A549 (cell line): ENCODE results near the gene ECE1. TPM values are rescaled to one million over a fixed set of nuclear protein-coding genes. Genes with fewer than 3 reads are reported as not detected.
A peak's percentile ranks its signal among the peaks of the same experiment; 100 is the strongest.

Experiments used
- ATAC-seq, 2 experiments: fragments of 200-7000 bp in 1 of 2; fragments of >200 bp in 1 of 2; cut with Nextera tagmentation in 1 of 2; cut with Tn5 transposase in 1 of 2; 3 replicates each; pipeline versions ENCODE4 v1.8.0 to v1.9.1; 2018 to 2020; ENCODE audit warnings: mild to moderate bottlenecking in 1 of 2, moderate library complexity in 1 of 2
- CTCF ChIA-PET: fragments of 300-600 bp; sonication (Branson Sonifier 250); formaldehyde crosslinking; extraction: SDS; loops from one replicate; lab custom pipeline; 2021; ENCODE audit warnings: antibody characterized with exemption, inconsistent platforms; lab: Yijun Ruan, JAX
- POLR2A ChIA-PET: fragments of 350-600 bp; formaldehyde crosslinking; extraction: SDS; loops from one replicate; lab custom pipeline; 2021; ENCODE audit warnings: antibody characterized with exemption, inconsistent platforms; lab: Yijun Ruan, JAX
- DNase-seq, 2 experiments: peaks; one replicate each; pipeline versions ENCODE4 v3.0.0 to v3.0.0-alpha.2; 2011 to 2016; ENCODE audit warnings: low read depth in 1 of 2, low spot score in 1 of 2
- FAIRE-seq: peaks from 2 replicates; lab custom pipeline; 2011; peaks lifted over from hg19 to GRCh38; lab: Jason Lieb, UNC
- H3K27ac ChIP-seq, 2 experiments: fragments of >200 bp; sonication (Bioruptor Twin); formaldehyde crosslinking; 3 replicates each; pipeline ENCODE4 v1.5.1; 2016 to 2017
- H3K4me1 ChIP-seq: fragments of >200 bp; sonication (Bioruptor Twin); formaldehyde crosslinking; 3 replicates; pipeline ENCODE4 v1.6.1; 2016
- H3K4me2 ChIP-seq: fragments of >200 bp; sonication (Bioruptor Twin); formaldehyde crosslinking; 3 replicates; pipeline ENCODE4 v1.6.1; 2016
- H3K4me3 ChIP-seq: fragments of >200 bp; sonication (Bioruptor Twin); formaldehyde crosslinking; 3 replicates; pipeline ENCODE4 v1.5.1; 2016
- H3K9me3 ChIP-seq: fragments of >200 bp; sonication (Bioruptor Twin); formaldehyde crosslinking; 3 replicates; pipeline ENCODE4 v1.6.1; 2016
- CHD2 ChIP-seq: fragments of 150-350 bp; IDR thresholded peaks from 2 replicates; pipeline ENCODE4 v1.6.1; 2014; ENCODE audit warnings: low read length; ENCODE audit not compliant: partially characterized antibody
- CHD4 ChIP-seq: fragments of 200-600 bp; sonication (generic); IDR thresholded peaks from 2 replicates; pipeline ENCODE4 v1.6.1; 2016; ENCODE audit warnings: antibody characterized with exemption, mild to moderate bottlenecking, borderline replicate concordance
- ESRRA ChIP-seq: fragments of 150-350 bp; IDR thresholded peaks from 2 replicates; pipeline ENCODE4 v1.6.1; 2014; ENCODE audit warnings: mild to moderate bottlenecking, low read length, borderline replicate concordance
- FOSB ChIP-seq: fragments of 250-450 bp; sonication (Bioruptor Pico); IDR thresholded peaks from 2 replicates; pipeline ENCODE4 v1.5.0; 2020; ENCODE audit warnings: mild to moderate bottlenecking, moderate library complexity
- KDM1A ChIP-seq: fragments of 200-600 bp; sonication (generic); IDR thresholded peaks from 2 replicates; pipeline ENCODE4 v1.6.1; 2016; ENCODE audit warnings: low read depth, mild to moderate bottlenecking
- MAZ ChIP-seq: fragments of 150-350 bp; IDR thresholded peaks from 2 replicates; pipeline ENCODE4 v1.6.1; 2014; ENCODE audit warnings: antibody characterized with exemption, low read depth, low read length, borderline replicate concordance
- NPAS2 ChIP-seq: fragments of 250-450 bp; sonication (Bioruptor Pico); IDR thresholded peaks from 2 replicates; pipeline ENCODE4 v1.8.0; 2022; ENCODE audit warnings: mild to moderate bottlenecking, moderate library complexity, borderline replicate concordance
- NR3C1 ChIP-seq: fragments of >200 bp; sonication (Bioruptor Twin); formaldehyde crosslinking; IDR thresholded peaks from 3 replicates; pipeline ENCODE4 v1.6.1; 2017
- PBX3 ChIP-seq: IDR thresholded peaks from 2 replicates; pipeline ENCODE4 v1.6.1; 2012
- PHF8 ChIP-seq: fragments of 200-600 bp; sonication (generic); IDR thresholded peaks from 2 replicates; pipeline ENCODE4 v1.6.1; 2016; ENCODE audit warnings: low read depth, mild to moderate bottlenecking, antibody characterized with exemption, moderate library complexity, borderline replicate concordance
- RFX5 ChIP-seq: fragments of 450-650 bp; IDR thresholded peaks from 2 replicates; pipeline ENCODE4 v1.7.1; 2014; ENCODE audit warnings: antibody characterized with exemption, mild to moderate bottlenecking, moderate library complexity
- SMC3 ChIP-seq: fragments of >200 bp; sonication (Bioruptor Twin); formaldehyde crosslinking; IDR thresholded peaks from 3 replicates; pipeline ENCODE4 v1.6.1; 2018; ENCODE audit warnings: inconsistent platforms
- SREBF2 ChIP-seq: fragments of 450-650 bp; IDR thresholded peaks from 2 replicates; pipeline ENCODE4 v1.6.1; 2014; ENCODE audit warnings: mild to moderate bottlenecking, moderate library complexity
- ZFP36 ChIP-seq: fragments of 450-650 bp; IDR thresholded peaks from 2 replicates; pipeline ENCODE4 v1.6.1; 2014; ENCODE audit warnings: borderline replicate concordance; ENCODE audit not compliant: partially characterized antibody
- WGBS: methylation state at CpG from one replicate; pipeline ENCODE4 v1.1.6; 2017; ENCODE audit errors: missing lambda C conversion rate; 5-methylcytosine and 5-hydroxymethylcytosine counted together
- polyA plus RNA-seq, 4 experiments: library from polyadenylated mRNA; depleted of rRNA in 3 of 4; stranded (reverse); fragments of >200 nt; fragmentation: RNase III in 1 of 4; extraction: RNeasy Plus Mini Kit Qiagen cat#74134 plus additional on column Dnase treatment in 1 of 4; gene quantifications; 2 replicates in 3 of 4; 3 replicates in 1 of 4; pipeline ENCODE4 v1.2.3, GENCODE V29; 2011 to 2017
- TF ChIP-seq, protein P1 (sequence below): fragments of 250-450 bp; sonication (Bioruptor Pico); IDR thresholded peaks from 2 replicates; pipeline ENCODE4 v1.5.0; 2021; ENCODE audit warnings: mild to moderate bottlenecking, moderate library complexity, borderline replicate concordance
- TF ChIP-seq, protein P2 (sequence below): fragments of 200-600 bp; sonication (generic); IDR thresholded peaks from 2 replicates; pipeline ENCODE4 v1.6.1; 2016; ENCODE audit warnings: antibody characterized with exemption, mild to moderate bottlenecking, moderate library complexity

The ECE1 gene
- polyA plus RNA-seq, 2 of the 4 experiments (the other 2 are of a cell fraction), result 45.7 to 86.4 TPM

DNA sequence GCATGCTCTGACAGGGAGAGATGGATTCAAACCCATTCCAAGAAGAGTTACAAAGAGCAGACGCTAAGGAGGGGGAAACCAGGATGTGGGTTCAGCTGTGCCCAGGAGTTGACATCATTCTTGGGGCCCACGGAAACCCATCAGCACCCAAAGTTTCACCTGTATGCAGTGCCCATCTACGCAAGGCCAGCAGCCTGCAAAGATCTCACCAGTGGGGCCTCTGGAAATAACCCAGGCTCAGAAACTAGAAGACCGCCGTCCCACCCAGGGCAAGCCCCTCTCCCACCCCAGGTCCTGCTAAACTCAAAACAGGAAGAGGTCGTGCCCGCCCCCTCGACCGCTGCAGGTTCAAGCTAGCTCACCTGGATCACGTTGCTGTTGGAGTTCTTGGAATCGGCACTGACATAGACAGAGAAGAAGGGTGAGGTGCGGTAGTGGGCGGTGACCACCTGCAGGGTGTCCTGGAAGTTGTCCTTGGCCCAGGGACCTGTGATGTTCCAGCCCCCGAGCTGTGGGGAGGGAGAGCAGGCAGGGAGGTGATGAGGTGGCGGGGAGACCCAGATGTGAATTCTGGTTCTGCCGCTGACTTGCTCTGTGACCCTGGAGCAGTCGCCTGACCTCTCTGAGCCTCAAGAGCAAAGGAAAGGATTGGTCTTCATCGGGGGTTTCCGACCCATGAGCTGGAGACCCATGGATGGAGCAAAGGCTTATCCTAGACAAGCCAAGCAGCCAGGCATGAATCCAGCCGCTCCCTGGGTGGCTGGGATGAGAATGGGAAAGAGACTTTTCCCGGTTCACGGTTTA is 31.7 kb downstream of the ECE1 start (continued):
- TF ChIP-seq CHD4 (no peak), PBX3 (no peak), FOSB (CRISPR knock-in tag) (no peak)

GRCh38 chr1:21257431-21258135 is 32.7 kb downstream of the ECE1 start:
- WGBS, result 83% methylated on average over 12 of the region's 13 CpGs
- Histone ChIP-seq H3K4me3 (no peak overlapping the region), H3K4me1 (peaks cover 37% of the 10 kb centered on the region), H3K9me3 (no peaks in the 10 kb centered on the region), H3K27ac (peak overlapping the region in 1 of 2 experiments; percentile 95; a peak in 2 of 6 replicates), H3K4me2 (no peak overlapping the region)
- ChIA-PET POLR2A (no interaction called here), CTCF (interaction anchor here (0.7 to 9.9 kb wide), 8 partner anchors 12 to 109 kb away, joined by 3 to 253 read pairs (median 12); no protein-coding TSS in a partner anchor)
- DNase-seq, result no peak
- ATAC-seq, result no peak
- no peak for FAIRE-seq
- TF ChIP-seq KDM1A, result peak; percentile 49; the same call in 1 of the 2 replicates
- no peak for TF ChIP-seq ESRRA
- no peak for TF ChIP-seq RFX5
- TF ChIP-seq ZFP36, result peak; percentile 17

DNA sequence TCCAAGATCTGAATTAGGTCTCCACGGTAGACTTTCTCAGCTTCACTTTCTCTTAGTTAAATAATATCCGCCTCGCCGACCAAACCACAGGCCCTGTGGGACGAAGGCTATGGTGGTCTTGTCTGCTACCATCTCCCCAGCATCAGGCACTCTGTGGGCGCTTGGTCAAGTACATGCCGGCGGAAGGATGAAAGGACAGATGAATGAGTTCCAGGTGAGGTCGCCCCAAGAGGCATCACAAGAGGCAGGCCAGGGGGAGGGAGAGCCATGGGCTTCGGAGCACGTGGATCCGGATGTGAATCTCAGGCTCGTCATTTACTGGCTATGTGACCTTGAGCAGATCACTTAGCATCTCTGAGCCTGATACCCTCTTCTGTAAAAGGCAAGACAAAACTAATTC is 33.5 kb downstream of the ECE1 start:
- Histone ChIP-seq H3K4me2 (no peak overlapping the region), H3K27ac (peak overlapping the region in 1 of 2 experiments; percentile 95; a peak in 1 of 6 replicates), H3K9me3 (no peaks in the 10 kb centered on the region), H3K4me3 (no peak overlapping the region), H3K4me1 (peaks cover 37% of the 10 kb centered on the region)
- ChIA-PET CTCF (interaction anchor here (1.6 to 9.9 kb wide), 12 partner anchors 12 to 124 kb away, joined by 3 to 253 read pairs (median 25); no protein-coding TSS in a partner anchor), POLR2A (no interaction called here)
- FAIRE-seq (no peak), ATAC-seq (no peak), DNase-seq (no peak)
- no peak for TF ChIP-seq SREBF2
- no peak for TF ChIP-seq NPAS2 (CRISPR knock-in tag)
- TF ChIP-seq PHF8, result no peak
- TF ChIP-seq SMC3, result no peak
- no peak for TF ChIP-seq ESRRA
- TF ChIP-seq MAZ, result no peak
- no peak for TF ChIP-seq CHD2
- TF ChIP-seq, protein P1, sequence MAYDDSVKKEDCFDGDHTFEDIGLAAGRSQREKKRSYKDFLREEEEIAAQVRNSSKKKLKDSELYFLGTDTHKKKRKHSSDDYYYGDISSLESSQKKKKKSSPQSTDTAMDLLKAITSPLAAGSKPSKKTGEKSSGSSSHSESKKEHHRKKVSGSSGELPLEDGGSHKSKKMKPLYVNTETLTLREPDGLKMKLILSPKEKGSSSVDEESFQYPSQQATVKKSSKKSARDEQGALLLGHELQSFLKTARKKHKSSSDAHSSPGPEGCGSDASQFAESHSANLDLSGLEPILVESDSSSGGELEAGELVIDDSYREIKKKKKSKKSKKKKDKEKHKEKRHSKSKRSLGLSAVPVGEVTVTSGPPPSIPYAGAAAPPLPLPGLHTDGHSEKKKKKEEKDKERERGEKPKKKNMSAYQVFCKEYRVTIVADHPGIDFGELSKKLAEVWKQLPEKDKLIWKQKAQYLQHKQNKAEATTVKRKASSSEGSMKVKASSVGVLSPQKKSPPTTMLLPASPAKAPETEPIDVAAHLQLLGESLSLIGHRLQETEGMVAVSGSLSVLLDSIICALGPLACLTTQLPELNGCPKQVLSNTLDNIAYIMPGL, result no peak
- TF ChIP-seq, protein P2, sequence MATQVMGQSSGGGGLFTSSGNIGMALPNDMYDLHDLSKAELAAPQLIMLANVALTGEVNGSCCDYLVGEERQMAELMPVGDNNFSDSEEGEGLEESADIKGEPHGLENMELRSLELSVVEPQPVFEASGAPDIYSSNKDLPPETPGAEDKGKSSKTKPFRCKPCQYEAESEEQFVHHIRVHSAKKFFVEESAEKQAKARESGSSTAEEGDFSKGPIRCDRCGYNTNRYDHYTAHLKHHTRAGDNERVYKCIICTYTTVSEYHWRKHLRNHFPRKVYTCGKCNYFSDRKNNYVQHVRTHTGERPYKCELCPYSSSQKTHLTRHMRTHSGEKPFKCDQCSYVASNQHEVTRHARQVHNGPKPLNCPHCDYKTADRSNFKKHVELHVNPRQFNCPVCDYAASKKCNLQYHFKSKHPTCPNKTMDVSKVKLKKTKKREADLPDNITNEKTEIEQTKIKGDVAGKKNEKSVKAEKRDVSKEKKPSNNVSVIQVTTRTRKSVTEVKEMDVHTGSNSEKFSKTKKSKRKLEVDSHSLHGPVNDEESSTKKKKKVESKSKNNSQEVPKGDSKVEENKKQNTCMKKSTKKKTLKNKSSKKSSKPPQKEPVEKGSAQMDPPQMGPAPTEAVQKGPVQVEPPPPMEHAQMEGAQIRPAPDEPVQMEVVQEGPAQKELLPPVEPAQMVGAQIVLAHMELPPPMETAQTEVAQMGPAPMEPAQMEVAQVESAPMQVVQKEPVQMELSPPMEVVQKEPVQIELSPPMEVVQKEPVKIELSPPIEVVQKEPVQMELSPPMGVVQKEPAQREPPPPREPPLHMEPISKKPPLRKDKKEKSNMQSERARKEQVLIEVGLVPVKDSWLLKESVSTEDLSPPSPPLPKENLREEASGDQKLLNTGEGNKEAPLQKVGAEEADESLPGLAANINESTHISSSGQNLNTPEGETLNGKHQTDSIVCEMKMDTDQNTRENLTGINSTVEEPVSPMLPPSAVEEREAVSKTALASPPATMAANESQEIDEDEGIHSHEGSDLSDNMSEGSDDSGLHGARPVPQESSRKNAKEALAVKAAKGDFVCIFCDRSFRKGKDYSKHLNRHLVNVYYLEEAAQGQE, result no peak
- no peak for TF ChIP-seq ZFP36
- no peak for TF ChIP-seq NR3C1
- 94% methylated on average over 13 of the region's 13 CpGs for WGBS
